Neuronal stem cell (in vitro differentiated cells): ENCODE results near the gene MAGI1.

Source experiments
- DNase-seq: peaks from one replicate; pipeline ENCODE4 v3.0.0-alpha.2; 2013; ENCODE audit warnings: low spot score
- H2AFZ ChIP-seq: one replicate; pipeline ENCODE4 v1.6.1; 2013; ENCODE audit warnings: mild to moderate bottlenecking, low read length, inconsistent platforms
- H2AK5ac ChIP-seq: 2 replicates; pipeline ENCODE4 v1.6.1; 2013; ENCODE audit warnings: low read depth, mild to moderate bottlenecking, inconsistent platforms, low read length, moderate library complexity, mixed read lengths
- H2BK120ac ChIP-seq: 2 replicates; pipeline ENCODE4 v1.6.1; 2013; ENCODE audit warnings: low read depth, mild to moderate bottlenecking, inconsistent platforms, low read length, moderate library complexity, mixed read lengths
- H2BK12ac ChIP-seq: one replicate; pipeline ENCODE4 v1.6.1; 2013; ENCODE audit warnings: low read length, inconsistent platforms
- H2BK15ac ChIP-seq: 2 replicates; pipeline ENCODE4 v1.6.1; 2013; ENCODE audit warnings: mild to moderate bottlenecking, low read length, inconsistent platforms, mixed read lengths
- H2BK5ac ChIP-seq: one replicate; pipeline ENCODE4 v1.6.1; 2013; ENCODE audit warnings: inconsistent platforms, mild to moderate bottlenecking, low read length, moderate library complexity
- H3K14ac ChIP-seq: one replicate; pipeline ENCODE4 v1.6.1; 2013; ENCODE audit warnings: low read length, inconsistent platforms
- H3K18ac ChIP-seq: 2 replicates; pipeline ENCODE4 v1.6.1; 2013; ENCODE audit warnings: low read length, inconsistent platforms
- H3K23ac ChIP-seq: 2 replicates; pipeline ENCODE4 v1.6.1; 2013; ENCODE audit warnings: low read depth, mild to moderate bottlenecking, mixed read lengths, low read length, inconsistent platforms; ENCODE audit not compliant: poor library complexity
- H3K27ac ChIP-seq: replicated peaks from 3 replicates; pipeline ENCODE4 v1.5.1; 2013; ENCODE audit warnings: low read length, inconsistent platforms
- H3K27me3 ChIP-seq, 3 experiments: 2 replicates each; pipeline ENCODE4 v1.6.1; 2013; ENCODE audit warnings: low read length in 3 of 3, mild to moderate bottlenecking in 2 of 3, inconsistent platforms in 1 of 3, low read depth in 1 of 3, mixed read lengths in 1 of 3, moderate library complexity in 1 of 3; ENCODE audit not compliant: control insufficient read depth in 3 of 3, insufficient read depth in 3 of 3
- H3K36me3 ChIP-seq, 2 donors: replicated peaks in 1 of 2; 2 replicates each; pipeline ENCODE4 v1.6.1; 2013; ENCODE audit warnings: low read length in 2 of 2; ENCODE audit not compliant: control insufficient read depth in 2 of 2, insufficient read depth in 2 of 2
- H3K4ac ChIP-seq: 2 replicates; pipeline ENCODE4 v1.6.1; 2013; ENCODE audit warnings: inconsistent platforms, mild to moderate bottlenecking, low read length, moderate library complexity
- H3K4me1 ChIP-seq, 2 donors: 1 replicate in 1 of 2; 2 replicates in 1 of 2; pipeline ENCODE4 v1.6.1; 2013; ENCODE audit warnings: low read length in 2 of 2, low read depth in 1 of 2; ENCODE audit not compliant: control insufficient read depth in 2 of 2, insufficient read depth in 1 of 2
- H3K4me2 ChIP-seq: one replicate; pipeline ENCODE4 v1.6.1; 2013; ENCODE audit warnings: mild to moderate bottlenecking, low read length, inconsistent platforms; ENCODE audit not compliant: insufficient read depth, poor library complexity, severe bottlenecking
- H3K4me3 ChIP-seq, 2 donors: 2 replicates each; pipeline ENCODE4 v1.5.1; 2013; ENCODE audit warnings: low read length in 2 of 2, mild to moderate bottlenecking in 2 of 2, inconsistent platforms in 1 of 2, moderate library complexity in 1 of 2
- H3K79me1 ChIP-seq: one replicate; pipeline ENCODE4 v1.6.1; 2013; ENCODE audit warnings: low read depth, mild to moderate bottlenecking, inconsistent platforms, low read length, moderate library complexity
- H3K9ac ChIP-seq: one replicate; pipeline ENCODE4 v1.6.1; 2013; ENCODE audit warnings: mild to moderate bottlenecking, low read depth, low read length, inconsistent platforms; ENCODE audit not compliant: poor library complexity
- H3K9me3 ChIP-seq, 2 donors: replicated peaks in 1 of 2; 2 replicates each; pipeline versions ENCODE3 to v1.6.1; 2013; ENCODE audit warnings: low read length in 2 of 2, mild to moderate bottlenecking in 2 of 2, inconsistent platforms in 1 of 2, low read depth in 1 of 2, mixed read lengths in 1 of 2, moderate library complexity in 1 of 2; ENCODE audit not compliant: control insufficient read depth in 2 of 2, insufficient read depth in 1 of 2
- H4K8ac ChIP-seq: one replicate; pipeline ENCODE4 v1.6.1; 2013; ENCODE audit warnings: low read depth, mild to moderate bottlenecking, inconsistent platforms, low read length, moderate library complexity
- H4K91ac ChIP-seq: one replicate; pipeline ENCODE4 v1.6.1; 2013; ENCODE audit warnings: low read length, low read depth, mild to moderate bottlenecking, inconsistent platforms; ENCODE audit not compliant: poor library complexity
- WGBS, 2 donors: extraction: QIAGEN DNeasy Blood & Tissue Kit; methylation state at CpG; one replicate each; pipeline ENCODE4 v1.1.7; 2013; ENCODE audit warnings: missing lambda C conversion rate in 2 of 2, mixed read lengths in 1 of 2; ENCODE audit not compliant: insufficient read length in 2 of 2, insufficient replicate concordance in 1 of 2; ENCODE audit errors: extremely low coverage in 2 of 2; 5-methylcytosine and 5-hydroxymethylcytosine counted together

MAGI1 gene

DNA sequence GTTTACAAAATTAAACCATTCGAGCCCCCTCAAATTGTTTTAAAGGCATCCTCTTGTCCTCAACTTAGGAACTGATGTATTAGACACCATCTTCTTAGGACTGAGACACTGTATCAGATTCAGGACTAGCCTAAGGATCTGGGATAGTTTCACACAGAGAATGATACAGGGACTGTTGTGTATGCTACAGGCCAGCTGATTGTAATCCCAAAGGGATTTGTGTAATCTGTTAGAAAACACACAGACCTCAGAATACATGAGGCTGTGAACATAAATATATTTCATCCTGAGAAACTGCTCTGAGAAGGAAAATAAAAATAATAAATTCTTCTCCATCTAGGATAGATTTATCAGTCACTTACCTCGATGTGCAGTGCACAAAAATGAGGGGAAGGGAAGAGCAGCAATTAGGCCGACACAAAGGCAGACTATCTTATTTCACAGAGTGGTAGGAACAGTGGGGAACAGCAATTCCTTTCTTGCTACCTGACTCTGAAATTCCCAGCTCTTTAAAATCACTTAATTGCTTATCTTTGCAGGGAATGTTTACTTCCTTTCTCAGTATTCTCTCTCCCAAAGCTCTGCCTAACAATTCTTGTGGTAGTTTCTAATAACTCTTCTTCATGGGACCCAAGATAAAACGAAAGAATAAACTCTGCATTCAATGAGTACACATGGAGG lies 322.5 kb downstream of the MAGI1 start:
- Histone ChIP-seq H3K79me1 (no peaks in the 10 kb centered on the region), H3K27me3 (no peaks in the 10 kb centered on the region), H3K4ac (no peak overlapping the region), H3K18ac (no peak overlapping the region), H3K4me3 (no peak overlapping the region), H3K27ac (no peak overlapping the region), H3K36me3 (no peaks in the 10 kb centered on the region), H2AFZ (no peak overlapping the region), H4K91ac (no peak overlapping the region), H4K8ac (no peak overlapping the region), H2BK5ac (no peak overlapping the region), H3K9ac (no peak overlapping the region), H3K23ac (no peak overlapping the region), H2BK12ac (no peak overlapping the region), H2AK5ac (no peak overlapping the region), H3K4me1 (peaks cover 15 to 32% of the 10 kb centered on the region in 2 donors), H3K14ac (no peak overlapping the region), H2BK120ac (no peak overlapping the region), H2BK15ac (no peak overlapping the region), H3K9me3 (no peaks in the 10 kb centered on the region), H3K4me2 (no peak overlapping the region)
- DNase-seq = no peak
- WGBS, 2 donors = no CpG with 5 or more reads among the region's 4 CpGs

DNA sequence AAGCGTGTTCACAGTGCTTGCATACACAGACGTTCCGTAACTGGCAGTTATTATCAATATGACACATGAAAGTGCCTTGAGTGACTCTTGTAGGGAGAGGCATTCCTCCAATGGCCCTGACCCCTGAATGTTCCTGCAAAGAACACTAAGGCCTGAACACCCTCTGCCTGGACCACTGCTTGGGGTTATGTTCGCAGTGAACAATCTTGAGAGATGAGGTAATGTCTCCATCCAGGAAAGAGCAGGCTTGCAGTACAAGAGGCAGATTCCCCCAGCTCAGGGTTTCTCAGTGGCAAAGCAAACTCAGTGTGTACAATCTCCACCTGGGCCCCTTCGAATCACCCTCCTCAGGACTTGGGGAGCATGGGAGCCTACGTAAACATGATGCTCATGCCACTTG lies 324.6 kb downstream of the MAGI1 start:
- peaks cover 0 to 3% of the 10 kb centered on the region in 2 donors for H3K9me3 ChIP-seq
- no peak overlapping the region for H4K8ac ChIP-seq
- no peak overlapping the region for H2BK120ac ChIP-seq
- H3K18ac ChIP-seq = peak overlapping the region; percentile 71
- no peaks in the 10 kb centered on the region for H3K36me3 ChIP-seq
- no peak overlapping the region for H3K4ac ChIP-seq
- H3K9ac ChIP-seq = no peak overlapping the region
- H2BK12ac ChIP-seq = no peak overlapping the region
- no peak overlapping the region for H3K23ac ChIP-seq
- WGBS, 2 donors = no CpG with 5 or more reads among the region's 6 CpGs
- peak overlapping the region; percentile 20 for H3K27ac ChIP-seq
- H3K27me3 ChIP-seq = no peaks in the 10 kb centered on the region
- no peak for DNase-seq
- no peak overlapping the region for H2BK5ac ChIP-seq
- no peak overlapping the region for H2BK15ac ChIP-seq
- no peak overlapping the region for H3K4me3 ChIP-seq
- peaks cover 15 to 32% of the 10 kb centered on the region in 2 donors for H3K4me1 ChIP-seq
- no peak overlapping the region for H2AK5ac ChIP-seq
- peak overlapping the region; percentile 40 for H3K14ac ChIP-seq
- H3K4me2 ChIP-seq = no peak overlapping the region
- H4K91ac ChIP-seq = no peak overlapping the region
- H3K79me1 ChIP-seq = no peaks in the 10 kb centered on the region
- no peak overlapping the region for H2AFZ ChIP-seq

DNA sequence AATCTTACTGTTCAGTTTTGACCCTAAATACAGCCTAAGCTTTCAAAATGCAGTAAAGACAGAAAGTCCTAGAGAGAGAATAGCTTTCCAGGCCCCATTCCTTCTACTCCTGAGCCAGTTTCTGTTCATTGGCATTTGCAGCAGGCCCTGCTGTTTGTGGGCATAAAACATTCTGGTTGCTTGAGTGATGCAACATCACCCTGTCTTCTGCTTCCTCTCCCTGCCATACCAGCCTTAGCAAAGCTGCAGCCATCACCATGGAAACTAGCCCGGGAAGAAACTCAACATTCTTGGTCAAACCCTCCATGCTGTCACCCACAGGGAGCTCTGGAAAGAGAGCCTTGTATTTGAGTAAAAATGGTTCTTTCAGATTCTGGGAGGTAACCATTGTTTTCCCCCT lies 325.7 kb downstream of the MAGI1 start:
- H3K4me3 ChIP-seq = no peak overlapping the region
- no peak overlapping the region for H4K8ac ChIP-seq
- H3K14ac ChIP-seq = no peak overlapping the region
- H3K36me3 ChIP-seq = no peaks in the 10 kb centered on the region
- no peak overlapping the region for H3K18ac ChIP-seq
- H3K4me2 ChIP-seq = no peak overlapping the region
- no peak overlapping the region for H4K91ac ChIP-seq
- H3K4ac ChIP-seq = no peak overlapping the region
- H3K9ac ChIP-seq = no peak overlapping the region
- no peak overlapping the region for H2BK12ac ChIP-seq
- H3K27ac ChIP-seq = peak overlapping the region; percentile 1
- H3K27me3 ChIP-seq = no peaks in the 10 kb centered on the region
- H2BK120ac ChIP-seq = no peak overlapping the region
- H2AK5ac ChIP-seq = no peak overlapping the region
- H3K23ac ChIP-seq = no peak overlapping the region
- H3K9me3 ChIP-seq = peaks cover 0 to 3% of the 10 kb centered on the region in 2 donors
- no peak overlapping the region for H2BK15ac ChIP-seq
- peaks cover 15 to 29% of the 10 kb centered on the region in 2 donors for H3K4me1 ChIP-seq
- DNase-seq = no peak
- H3K79me1 ChIP-seq = no peaks in the 10 kb centered on the region
- H2AFZ ChIP-seq = peak overlapping the region; percentile 30
- no CpG with 5 or more reads among the region's 1 CpG for WGBS, 2 donors
- no peak overlapping the region for H2BK5ac ChIP-seq

DNA sequence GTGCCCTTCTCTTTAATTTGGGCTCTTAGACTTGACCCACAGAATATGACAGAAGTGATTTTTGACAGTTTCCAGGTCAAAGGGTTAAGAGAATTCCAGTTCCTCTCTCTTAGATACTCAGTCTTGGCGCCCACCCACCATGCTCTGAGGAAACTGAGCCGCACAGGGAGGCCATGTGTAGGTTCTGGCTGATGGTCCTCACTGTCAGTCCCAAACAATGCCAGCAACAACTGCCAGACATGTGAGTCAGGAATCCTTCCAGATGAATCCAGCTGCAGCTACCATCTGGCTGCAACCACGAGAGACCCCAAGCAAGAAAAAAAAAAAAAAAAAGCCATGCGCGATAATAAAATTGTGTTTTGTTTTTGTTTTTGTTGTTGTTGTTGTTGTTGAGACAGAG lies 326.6 kb downstream of the MAGI1 start:
- Histone ChIP-seq H3K9ac (no peak overlapping the region), H2BK120ac (no peak overlapping the region), H3K4me3 (no peak overlapping the region), H3K23ac (no peak overlapping the region), H3K9me3 (peaks cover 0 to 3% of the 10 kb centered on the region in 2 donors), H4K91ac (no peak overlapping the region), H3K18ac (no peak overlapping the region), H3K14ac (no peak overlapping the region), H2BK12ac (no peak overlapping the region), H3K27ac (no peak overlapping the region), H3K79me1 (no peaks in the 10 kb centered on the region), H3K4me2 (no peak overlapping the region), H4K8ac (no peak overlapping the region), H3K4me1 (peaks cover 13 to 29% of the 10 kb centered on the region in 2 donors), H2BK5ac (no peak overlapping the region), H2BK15ac (no peak overlapping the region), H2AFZ (no peak overlapping the region), H3K27me3 (no peaks in the 10 kb centered on the region), H3K36me3 (no peaks in the 10 kb centered on the region), H2AK5ac (no peak overlapping the region), H3K4ac (no peak overlapping the region)
- DNase-seq = no peak
- WGBS, 2 donors = no CpG with 5 or more reads among the region's 5 CpGs
